PFSK-1 (cell line): ENCODE measurements around the gene RHBDD1.

ENCODE experiments used
- FOXP2 ChIP-seq: optimal IDR thresholded peaks from 2 replicates; pipeline ENCODE3; 2011; ENCODE audit warnings: borderline replicate concordance, control low read depth, inconsistent platforms; ENCODE audit not compliant: insufficient read depth; ENCODE audit errors: extremely low read length, extremely low read depth
- POLR2AphosphoS5 ChIP-seq: IDR thresholded peaks from 2 replicates; pipeline ENCODE4 v1.6.1; 2012; ENCODE audit warnings: low read depth, mild to moderate bottlenecking, control low read depth, low read length, moderate library complexity
- REST ChIP-seq, 2 experiments: IDR thresholded peaks; 2 replicates each; pipeline versions ENCODE4 v1.6.1 to v1.8.0; 2011 to 2012; ENCODE audit warnings: low read depth in 2 of 2, low read length in 2 of 2, control low read depth in 1 of 2, inconsistent platforms in 1 of 2, mild to moderate bottlenecking in 1 of 2, moderate library complexity in 1 of 2; ENCODE audit not compliant: insufficient read depth in 1 of 2
- SIN3A ChIP-seq: IDR thresholded peaks from 2 replicates; pipeline ENCODE4 v1.6.1; 2012; ENCODE audit warnings: mild to moderate bottlenecking, low read length, moderate library complexity, borderline replicate concordance; ENCODE audit not compliant: insufficient read depth
- TAF1 ChIP-seq: IDR thresholded peaks from 2 replicates; pipeline ENCODE4 v1.6.1; 2012; ENCODE audit warnings: low read length, control low read depth, borderline replicate concordance; ENCODE audit not compliant: insufficient read depth

The RHBDD1 gene

GRCh38 chr2:226881287-226881686, 45.4 kb downstream of the RHBDD1 start:
- no peak for TF ChIP-seq FOXP2
- TF ChIP-seq REST (IDR thresholded peaks at IDR 0.05; ENCODE audit: insufficient read depth in 1 of 2, low read depth in 2 of 2, low read length in 2 of 2): no peak
- no peak for TF ChIP-seq TAF1
- no peak for TF ChIP-seq POLR2AphosphoS5
- no peak for TF ChIP-seq SIN3A

GRCh38 chr2:226882606-226883005, 46.8 kb downstream of the RHBDD1 start:
- no peak for TF ChIP-seq REST (IDR thresholded peaks at IDR 0.05; ENCODE audit: insufficient read depth in 1 of 2, low read depth in 2 of 2, low read length in 2 of 2)
- TF ChIP-seq TAF1: no peak

- TF ChIP-seq FOXP2: no peak
- no peak for TF ChIP-seq SIN3A
- TF ChIP-seq POLR2AphosphoS5: no peak
- no peak for TF ChIP-seq TAF1
- TF ChIP-seq REST (IDR thresholded peaks at IDR 0.05; ENCODE audit: insufficient read depth in 1 of 2, low read depth in 2 of 2, low read length in 2 of 2): no peak
Observed at GRCh38 chr2:226883296-226883795, 47.5 kb downstream of the RHBDD1 start.

GRCh38 chr2:226884166-226884565, 48.3 kb downstream of the RHBDD1 start:
- TF ChIP-seq POLR2AphosphoS5 (no peak), TAF1 (no peak), FOXP2 (no peak), SIN3A (no peak), REST (IDR thresholded peaks at IDR 0.05; ENCODE audit: insufficient read depth in 1 of 2, low read depth in 2 of 2, low read length in 2 of 2) (no peak)

- no peak for TF ChIP-seq REST (IDR thresholded peaks at IDR 0.05; ENCODE audit: insufficient read depth in 1 of 2, low read depth in 2 of 2, low read length in 2 of 2)
- TF ChIP-seq POLR2AphosphoS5: no peak
- TF ChIP-seq FOXP2: no peak
- TF ChIP-seq SIN3A: no peak
- TF ChIP-seq TAF1: no peak
Observed at GRCh38 chr2:226885769-226886435, 50.0 kb downstream of the RHBDD1 start.
